Measurements from ENCODE around the gene LSM14B.

The LSM14B gene

GRCh38 chr20:62118113-62119043, 3.9 kb upstream of the LSM14B start:
- in situ Hi-C loops (cut with HindIII; ENCODE audit: low sequenced_read_pairs) = no loop called here
- DNase-seq (ENCODE audit: low read depth, low spot score) = no peak
- no peak for TF ChIP-seq CTCF (IDR thresholded peaks at IDR 0.05; ENCODE audit: low read depth, low read length)
- H3K4me3 ChIP-seq (ENCODE audit: low read depth, low read length) = no peak overlapping the region

- in situ Hi-C loops (cut with HindIII; ENCODE audit: low sequenced_read_pairs) = no loop called here
- TF ChIP-seq CTCF (IDR thresholded peaks at IDR 0.05; ENCODE audit: low read depth, low read length) = no peak
- no peak overlapping the region for H3K4me3 ChIP-seq (ENCODE audit: low read depth, low read length)
- DNase-seq (ENCODE audit: low read depth, low spot score) = no peak
Observed at GRCh38 chr20:62119115-62119514, 3.2 kb upstream of the LSM14B start.

GRCh38 chr20:62119591-62120364, 2.5 kb upstream of the LSM14B start:
- TF ChIP-seq CTCF (IDR thresholded peaks at IDR 0.05; ENCODE audit: low read depth, low read length) = no peak
- DNase-seq (ENCODE audit: low read depth, low spot score) = no peak
- in situ Hi-C loops (cut with HindIII; ENCODE audit: low sequenced_read_pairs) = no loop called here
- H3K4me3 ChIP-seq (ENCODE audit: low read depth, low read length) = no peak overlapping the region

- H3K4me3 ChIP-seq (ENCODE audit: low read depth, low read length) = no peak overlapping the region
- in situ Hi-C loops (cut with HindIII; ENCODE audit: low sequenced_read_pairs) = no loop called here
- TF ChIP-seq CTCF (IDR thresholded peaks at IDR 0.05; ENCODE audit: low read depth, low read length) = no peak
- no peak for DNase-seq (ENCODE audit: low read depth, low spot score)
Observed at GRCh38 chr20:62120365-62120762, 1.9 kb upstream of the LSM14B start.

GRCh38 chr20:62120990-62121775, 1.1 kb upstream of the LSM14B start:
- H3K4me3 ChIP-seq (ENCODE audit: low read depth, low read length) = peak overlapping the region; percentile 55
- in situ Hi-C loops (cut with HindIII; ENCODE audit: low sequenced_read_pairs) = no loop called here
- DNase-seq (ENCODE audit: low read depth, low spot score) = no peak
- TF ChIP-seq CTCF (IDR thresholded peaks at IDR 0.05; ENCODE audit: low read depth, low read length) = no peak
